ENCODE data around the gene OR2M5. TPM values are rescaled to one million over a fixed set of nuclear protein-coding genes. Genes with fewer than 3 reads are reported as not detected.

The OR2M5 gene
- polyA plus RNA-seq (not detected in 3 replicates), polyA minus RNA-seq (not detected in 3 replicates)
- not detected for polyA plus RNA-seq (2011; ENCODE audit: low read depth)
- polyA plus RNA-seq (2011; cell fraction: cytosol; rRNA removed): not detected in 2 replicates
- not detected in 2 replicates for polyA plus RNA-seq (2011; cell fraction: nucleus; rRNA removed)
- not detected in 2 replicates for polyA plus RNA-seq (2012; ENCODE audit: low replicate concordance)
- not detected for polyA minus RNA-seq (2011; cell fraction: cytosol; rRNA and poly(A)+ RNA removed)
- not detected in 2 replicates for polyA minus RNA-seq (2011; cell fraction: nucleus; rRNA and poly(A)+ RNA removed)

GRCh38 chr1:248144513-248145198, at the start of gene OR2M5:
TSS of gene OR2M5 (plus strand) at chr1:248145148. CDS start at chr1:248145148, 0 bp downstream.
- no peak within 1 kb of the TSS for H3K9ac ChIP-seq (ENCODE audit: control insufficient read depth, extremely low read depth, insufficient read depth, low read length)
- H3K4me1 ChIP-seq (ENCODE audit: control insufficient read depth, extremely low read depth, insufficient read depth, low read length): no peaks in the 10 kb centered on the region
- H4K20me1 ChIP-seq (ENCODE audit: control insufficient read depth, extremely low read depth, insufficient read depth, low read length): no peaks in the 10 kb centered on the region
- H3K27me3 ChIP-seq (ENCODE audit: control insufficient read depth, extremely low read depth, insufficient read depth, low read length): no peaks in the 10 kb centered on the region
- H3K4me3 ChIP-seq (ENCODE audit: control insufficient read depth in 2 of 3, extremely low read depth in 1 of 3, insufficient read depth in 2 of 3, low read depth in 1 of 3, low read length in 3 of 3): no peak within 1 kb of the TSS
- no peak for DNase-seq (ENCODE audit: low read depth, low spot score)
- H3K36me3 ChIP-seq (ENCODE audit: control insufficient read depth in 2 of 2, extremely low read depth in 1 of 2, insufficient read depth in 2 of 2, low read length in 2 of 2): no peaks in the 10 kb centered on the region
- no peak within 1 kb of the TSS for H3K27ac ChIP-seq (ENCODE audit: control insufficient read depth, insufficient read depth, low read length)
- no peaks in the 10 kb centered on the region for H3K9me1 ChIP-seq (ENCODE audit: control insufficient read depth, extremely low read depth, insufficient read depth, low read length)
- H3K9me3 ChIP-seq (ENCODE audit: control insufficient read depth, low read depth, low read length): no peaks in the 10 kb centered on the region
- H2AFZ ChIP-seq (ENCODE audit: control insufficient read depth, low read length): no peak within 1 kb of the TSS
- TF ChIP-seq EZH2 (IDR thresholded peaks at IDR 0.05; ENCODE audit: low read length): no peak
- TF ChIP-seq CTCF (optimal IDR thresholded peaks at IDR 0.05 in 1 of 3, IDR thresholded peaks at IDR 0.05 in 1 of 3, conservative IDR thresholded peaks at IDR 0.05 in 1 of 3; ENCODE audit: extremely low read depth in 1 of 3, insufficient read depth in 2 of 3, low read length in 3 of 3): no peak
- dilution Hi-C loops (cut with MboI; ENCODE audit: extremely low pct_ligation_motif_present, low sequenced_read_pairs): no loop called here
- no peak within 1 kb of the TSS for H3K4me2 ChIP-seq (ENCODE audit: control insufficient read depth, extremely low read depth, insufficient read depth, low read depth, low read length)
- no peak for FAIRE-seq
- no peaks in the 10 kb centered on the region for H3K79me2 ChIP-seq (ENCODE audit: control insufficient read depth, insufficient read depth, low read length)

GRCh38 chr1:248098529-248098928, 46.4 kb upstream of the OR2M5 start:
- FAIRE-seq: no peak

More at GRCh38 chr1:248098529-248098928, 46.4 kb upstream of the OR2M5 start:
- no peaks in the 10 kb centered on the region for H4K20me1 ChIP-seq (ENCODE audit: control insufficient read depth, extremely low read depth, insufficient read depth, low read length)
- TF ChIP-seq CTCF (optimal IDR thresholded peaks at IDR 0.05 in 1 of 3, IDR thresholded peaks at IDR 0.05 in 1 of 3, conservative IDR thresholded peaks at IDR 0.05 in 1 of 3; ENCODE audit: extremely low read depth in 1 of 3, insufficient read depth in 2 of 3, low read length in 3 of 3) (no peak), EZH2 (IDR thresholded peaks at IDR 0.05; ENCODE audit: low read length) (no peak)
- H3K9me1 ChIP-seq (ENCODE audit: control insufficient read depth, extremely low read depth, insufficient read depth, low read length): no peaks in the 10 kb centered on the region
- H3K4me3 ChIP-seq (ENCODE audit: control insufficient read depth in 2 of 3, extremely low read depth in 1 of 3, insufficient read depth in 2 of 3, low read depth in 1 of 3, low read length in 3 of 3): no peak overlapping the region
- H3K27ac ChIP-seq (ENCODE audit: control insufficient read depth, insufficient read depth, low read length): no peak overlapping the region
- no peak overlapping the region for H2AFZ ChIP-seq (ENCODE audit: control insufficient read depth, low read length)
- no peaks in the 10 kb centered on the region for H3K27me3 ChIP-seq (ENCODE audit: control insufficient read depth, extremely low read depth, insufficient read depth, low read length)
- dilution Hi-C loops (cut with MboI; ENCODE audit: extremely low pct_ligation_motif_present, low sequenced_read_pairs): no loop called here
- no peak for DNase-seq (ENCODE audit: low read depth, low spot score)
- H3K4me2 ChIP-seq (ENCODE audit: control insufficient read depth, extremely low read depth, insufficient read depth, low read depth, low read length): no peak overlapping the region
- H3K36me3 ChIP-seq (ENCODE audit: control insufficient read depth in 2 of 2, extremely low read depth in 1 of 2, insufficient read depth in 2 of 2, low read length in 2 of 2): no peaks in the 10 kb centered on the region
- no peaks in the 10 kb centered on the region for H3K79me2 ChIP-seq (ENCODE audit: control insufficient read depth, insufficient read depth, low read length)
- no peak overlapping the region for H3K9ac ChIP-seq (ENCODE audit: control insufficient read depth, extremely low read depth, insufficient read depth, low read length)
- peaks cover 4% of the 10 kb centered on the region for H3K9me3 ChIP-seq (ENCODE audit: control insufficient read depth, low read depth, low read length)
- no peaks in the 10 kb centered on the region for H3K4me1 ChIP-seq (ENCODE audit: control insufficient read depth, extremely low read depth, insufficient read depth, low read length)
